GM23248 (cell line): Measurements from ENCODE around the gene C10orf90.

Experiments
- EZH2 ChIP-seq: fragments of 200-600 bp; sonication (generic); IDR thresholded peaks from 2 replicates; pipeline ENCODE4 v1.6.1; 2018; ENCODE audit warnings: antibody characterized with exemption, mild to moderate bottlenecking; ENCODE audit not compliant: insufficient read depth, poor library complexity, severe bottlenecking
- EZH2phosphoT487 ChIP-seq: fragments of 200-600 bp; sonication (generic); IDR thresholded peaks from 2 replicates; pipeline ENCODE4 v1.6.1; 2018; ENCODE audit warnings: antibody characterized with exemption, moderate library complexity, mild to moderate bottlenecking, low read depth; ENCODE audit not compliant: insufficient read depth

GRCh38 chr10:126431816-126432215, 238.7 kb downstream of the C10orf90 start:
- TF ChIP-seq EZH2phosphoT487 (no peak), EZH2 (no peak)
